Measurements from ENCODE around the gene NOD2.

NOD2 gene

DNA sequence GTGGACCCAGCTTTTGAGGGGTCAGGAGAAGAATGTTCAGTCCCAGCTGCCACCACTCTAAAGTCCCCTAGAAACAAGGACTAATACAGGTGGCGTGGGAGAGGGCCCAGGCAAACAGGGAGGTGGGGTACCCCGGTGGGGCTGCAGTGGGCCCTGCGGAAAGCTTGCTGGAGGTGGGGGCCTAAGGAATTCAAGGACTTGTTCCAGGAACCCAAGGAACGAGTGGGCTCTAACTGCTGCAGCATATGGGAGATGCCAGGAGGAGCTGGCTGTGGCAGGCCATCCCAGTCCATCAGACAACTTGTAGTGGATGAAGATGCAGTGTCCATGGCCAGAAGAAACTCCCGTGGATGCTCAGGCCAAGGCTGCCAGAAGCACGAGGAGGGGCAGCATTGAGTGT is 22.9 kb upstream of the NOD2 start:
- DNase-seq (ENCODE audit: low read depth) = no peak
- TF ChIP-seq, protein P1, sequence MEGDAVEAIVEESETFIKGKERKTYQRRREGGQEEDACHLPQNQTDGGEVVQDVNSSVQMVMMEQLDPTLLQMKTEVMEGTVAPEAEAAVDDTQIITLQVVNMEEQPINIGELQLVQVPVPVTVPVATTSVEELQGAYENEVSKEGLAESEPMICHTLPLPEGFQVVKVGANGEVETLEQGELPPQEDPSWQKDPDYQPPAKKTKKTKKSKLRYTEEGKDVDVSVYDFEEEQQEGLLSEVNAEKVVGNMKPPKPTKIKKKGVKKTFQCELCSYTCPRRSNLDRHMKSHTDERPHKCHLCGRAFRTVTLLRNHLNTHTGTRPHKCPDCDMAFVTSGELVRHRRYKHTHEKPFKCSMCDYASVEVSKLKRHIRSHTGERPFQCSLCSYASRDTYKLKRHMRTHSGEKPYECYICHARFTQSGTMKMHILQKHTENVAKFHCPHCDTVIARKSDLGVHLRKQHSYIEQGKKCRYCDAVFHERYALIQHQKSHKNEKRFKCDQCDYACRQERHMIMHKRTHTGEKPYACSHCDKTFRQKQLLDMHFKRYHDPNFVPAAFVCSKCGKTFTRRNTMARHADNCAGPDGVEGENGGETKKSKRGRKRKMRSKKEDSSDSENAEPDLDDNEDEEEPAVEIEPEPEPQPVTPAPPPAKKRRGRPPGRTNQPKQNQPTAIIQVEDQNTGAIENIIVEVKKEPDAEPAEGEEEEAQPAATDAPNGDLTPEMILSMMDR (conservative IDR thresholded peaks at IDR 0.05; ENCODE audit: low read length) = no peak
- H3K4me3 ChIP-seq (ENCODE audit: low read length) = no peak overlapping the region

DNA sequence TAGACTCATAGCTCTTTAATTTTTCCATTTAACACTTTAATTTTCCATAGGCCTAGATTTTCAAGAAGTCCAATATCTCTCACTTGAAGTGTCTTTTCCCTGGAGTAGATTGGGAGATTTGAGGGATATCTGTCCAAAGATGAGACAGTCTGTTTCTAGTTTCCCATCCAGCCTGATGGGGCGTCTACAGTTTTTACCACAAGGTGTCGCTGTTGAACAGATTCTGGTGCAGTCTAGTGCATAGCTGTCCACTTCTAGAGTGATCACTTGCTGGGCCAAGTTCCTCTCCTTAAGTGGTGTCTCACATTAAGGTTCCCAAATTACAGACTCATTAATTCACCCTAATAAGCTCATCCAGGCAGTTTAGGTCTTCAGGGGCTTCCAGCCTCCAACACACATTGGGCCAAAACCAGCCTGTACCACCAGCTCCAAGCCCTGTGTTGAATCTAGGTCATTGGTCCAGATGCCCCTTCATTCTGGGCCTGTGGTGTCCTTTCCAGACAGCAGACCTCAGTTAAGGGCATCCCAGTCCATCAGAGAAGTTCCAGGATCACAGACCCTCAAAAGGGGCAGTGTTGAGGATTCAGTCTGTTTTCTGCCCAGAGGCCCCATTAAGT is 21.7 kb upstream of the NOD2 start:
- no peak overlapping the region for H3K4me3 ChIP-seq (ENCODE audit: low read length)
- TF ChIP-seq, protein P1 (conservative IDR thresholded peaks at IDR 0.05; ENCODE audit: low read length) = peak; percentile 45
- DNase-seq (ENCODE audit: low read depth) = no peak

DNA sequence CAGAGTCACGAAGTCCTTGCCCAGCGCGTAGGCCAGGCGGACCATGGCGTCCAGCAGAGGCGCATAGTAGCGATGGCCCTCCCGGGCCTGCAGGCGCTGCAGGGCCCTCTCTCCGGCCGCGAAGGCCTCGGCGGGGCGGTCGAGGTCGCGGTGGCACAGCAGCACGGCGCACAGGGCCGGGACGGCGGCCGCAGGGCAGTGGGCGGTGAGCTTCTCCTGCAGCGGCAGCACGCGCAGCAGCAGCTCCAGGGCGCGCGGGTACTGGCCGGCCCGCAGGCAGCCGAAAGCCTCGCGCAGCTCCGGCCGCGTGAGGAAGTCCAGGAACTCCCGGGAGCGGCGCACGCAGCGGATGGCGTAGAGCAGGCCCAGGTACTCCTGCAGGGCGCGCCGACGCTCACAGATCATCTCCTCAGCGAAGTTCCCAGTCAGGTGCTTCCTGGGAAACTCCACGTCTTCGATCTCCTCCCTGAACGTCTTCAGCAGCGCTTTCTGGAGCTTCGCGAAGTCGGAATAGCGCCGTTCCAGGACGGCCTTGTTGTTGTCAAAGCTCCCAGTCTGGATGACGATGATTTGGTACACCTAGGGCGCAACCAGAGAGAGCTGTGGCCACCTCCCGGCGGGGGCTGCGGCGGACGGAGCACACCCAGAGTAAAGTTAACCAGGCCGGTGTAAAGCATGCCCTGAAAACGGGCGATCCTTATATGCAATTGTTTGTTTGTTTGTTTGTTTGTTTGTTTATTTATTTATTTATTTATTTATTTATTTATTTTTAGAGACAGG is 19.7 kb upstream of the NOD2 start:
- TF ChIP-seq, protein P1 (conservative IDR thresholded peaks at IDR 0.05; ENCODE audit: low read length) = no peak
- no peak for DNase-seq (ENCODE audit: low read depth)
- no peak overlapping the region for H3K4me3 ChIP-seq (ENCODE audit: low read length)

DNA sequence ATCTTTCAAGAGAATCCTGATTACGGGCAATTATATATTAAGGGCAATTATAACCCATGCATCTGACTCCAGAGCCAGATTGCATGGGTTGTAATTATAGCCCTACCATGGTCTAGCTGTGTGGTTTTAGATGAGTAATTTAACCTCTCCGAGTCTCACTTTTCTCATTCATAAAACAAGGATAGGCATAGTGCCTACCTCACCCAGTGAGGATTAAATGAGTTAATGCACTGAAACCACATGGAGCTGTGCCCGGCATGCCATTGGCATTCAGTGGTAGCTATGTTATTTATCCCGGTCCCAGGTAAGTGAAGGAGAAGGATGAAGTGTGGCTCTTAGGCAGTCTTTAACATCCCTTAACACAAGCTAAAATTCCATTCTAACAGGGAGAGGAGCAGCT is 18.6 kb upstream of the NOD2 start:
- no peak overlapping the region for H3K4me3 ChIP-seq (ENCODE audit: low read length)
- TF ChIP-seq, protein P1 (conservative IDR thresholded peaks at IDR 0.05; ENCODE audit: low read length) = no peak
- DNase-seq (ENCODE audit: low read depth) = no peak

DNA sequence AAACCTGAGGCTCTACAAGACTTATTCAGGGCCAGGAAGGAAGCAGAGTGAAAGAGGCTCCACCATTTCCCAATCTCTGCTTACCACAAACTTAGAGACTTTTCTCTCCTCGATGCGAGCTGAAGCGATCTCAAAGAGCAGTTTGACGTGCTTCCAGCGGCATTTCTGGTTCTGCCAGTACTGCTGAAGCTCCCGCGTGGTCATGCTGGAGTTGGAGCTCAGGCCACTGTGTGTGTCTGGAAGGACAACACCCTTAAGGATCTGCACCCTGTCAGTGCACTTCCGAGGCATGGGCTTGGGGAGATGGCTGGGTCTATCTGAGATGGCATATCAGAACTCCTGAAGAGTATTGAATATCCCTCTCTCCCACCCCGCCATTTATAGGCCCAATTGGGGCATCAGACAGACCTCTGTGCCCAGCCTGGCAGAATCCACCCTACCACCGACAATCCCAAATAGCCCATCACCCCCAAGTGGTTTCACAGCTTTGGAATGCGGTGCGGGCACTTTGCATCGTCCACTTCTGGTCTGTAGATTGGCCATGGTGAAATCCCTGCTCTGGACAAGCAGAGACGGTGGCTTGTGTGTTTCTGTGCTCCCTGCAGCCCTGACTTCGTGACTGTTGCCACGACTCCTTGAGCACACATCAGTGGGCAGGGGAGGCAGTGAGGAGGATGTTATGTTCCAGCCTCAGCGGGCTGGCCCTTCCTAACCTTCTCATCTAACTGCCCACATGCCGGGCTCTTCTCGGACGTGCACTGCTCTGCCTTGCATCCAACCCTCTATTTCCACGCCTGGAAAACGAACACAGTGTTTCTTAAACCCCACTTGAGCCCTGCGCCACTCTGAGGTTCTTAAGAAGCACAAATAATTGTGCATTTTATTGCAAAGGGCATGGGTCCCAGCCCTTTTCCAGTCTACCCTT is 17.5 kb upstream of the NOD2 start:
- TF ChIP-seq, protein P1 (conservative IDR thresholded peaks at IDR 0.05; ENCODE audit: low read length) = no peak
- no peak overlapping the region for H3K4me3 ChIP-seq (ENCODE audit: low read length)
- no peak for DNase-seq (ENCODE audit: low read depth)

DNA sequence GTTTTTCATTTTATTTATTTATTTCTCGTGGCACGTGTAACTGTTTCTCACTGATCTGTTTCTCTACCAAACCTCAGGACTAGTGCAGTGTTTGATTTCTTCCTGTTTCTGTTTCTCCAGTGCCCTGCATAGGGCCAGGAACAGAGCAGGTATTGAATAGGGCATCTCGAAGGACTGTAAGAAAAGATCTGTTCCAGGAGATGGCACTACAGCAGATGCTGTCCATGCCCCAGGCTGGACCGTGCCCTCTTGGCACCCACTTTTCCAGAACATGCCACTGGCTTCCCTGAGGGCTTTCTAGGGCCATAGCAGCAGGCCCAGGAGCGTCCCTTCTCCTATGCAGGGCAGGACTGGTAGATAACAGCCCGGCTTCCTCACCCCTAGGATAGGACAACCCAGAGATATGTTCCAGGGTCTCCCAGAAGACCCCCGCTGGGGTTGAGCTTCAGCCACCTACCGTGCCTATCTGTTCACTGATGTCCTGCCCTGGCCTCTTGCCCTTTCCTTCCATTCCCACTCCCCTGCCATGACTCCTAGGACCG is 16.7 kb upstream of the NOD2 start:
- DNase-seq (ENCODE audit: low read depth) = no peak
- TF ChIP-seq, protein P1 (conservative IDR thresholded peaks at IDR 0.05; ENCODE audit: low read length) = no peak
- H3K4me3 ChIP-seq (ENCODE audit: low read length) = no peak overlapping the region

Measured in AG10803 (cell line).